Spinal cord (tissue), 10 donors: ENCODE data around the gene RPL35. TPM values are rescaled to one million over a fixed set of nuclear protein-coding genes. Genes with fewer than 3 reads are reported as not detected.
A peak's percentile ranks its signal among the peaks of the same experiment; 100 is the strongest.
"Not testable (repeated sequence)": the region's sequence is repeated elsewhere in the genome, so short reads cannot be mapped to it uniquely, and the experiment has no call there.

Experiments used
- DNase-seq, 6 donors: peaks; one replicate each; pipeline versions ENCODE4 v3.0.0 to v3.0.0-alpha.2; 2013 to 2015; ENCODE audit warnings: low spot score in 6 of 6, low read depth in 4 of 6
- H3K27ac ChIP-seq: one replicate; pipeline ENCODE4 v1.5.1; 2013; ENCODE audit warnings: low read depth, low read length, control low read depth
- H3K27me3 ChIP-seq: one replicate; pipeline ENCODE4 v1.6.1; 2013; ENCODE audit warnings: low read length; ENCODE audit not compliant: control insufficient read depth, insufficient read depth
- H3K36me3 ChIP-seq: one replicate; pipeline ENCODE4 v1.6.1; 2013; ENCODE audit warnings: low read length; ENCODE audit not compliant: control insufficient read depth, insufficient read depth
- H3K4me1 ChIP-seq: one replicate; pipeline ENCODE4 v1.6.1; 2013; ENCODE audit warnings: low read length; ENCODE audit not compliant: control insufficient read depth, insufficient read depth
- H3K4me3 ChIP-seq: one replicate; pipeline ENCODE4 v1.5.1; 2013; ENCODE audit warnings: low read depth, low read length, control low read depth
- H3K9me3 ChIP-seq: one replicate; pipeline ENCODE4 v1.6.1; 2013; ENCODE audit warnings: low read length; ENCODE audit not compliant: control insufficient read depth, insufficient read depth
- WGBS: methylation state at CpG from one replicate; pipeline ENCODE4 v1.1.5; 2013; ENCODE audit warnings: missing lambda C conversion rate; ENCODE audit not compliant: insufficient coverage; 5-methylcytosine and 5-hydroxymethylcytosine counted together
- polyA plus RNA-seq, 2 donors: library from polyadenylated mRNA; unstranded; fragments of 120-200 nt; gene quantifications; one replicate each; pipeline ENCODE4 v1.2.1, GENCODE V29; 2013; ENCODE audit not compliant: insufficient read length in 2 of 2
- total RNA-seq, 2 donors: library from RNA; depleted of rRNA in 1 of 2; stranded (reverse); fragments of 120-200 nt in 1 of 2; fragments of >200 nt in 1 of 2; gene quantifications; one replicate each; pipeline versions ENCODE4 v1.2.3 to v1.2.4, GENCODE V29; 2013 to 2014
- donor health status: healthy.

Gene RPL35
- total and polyA plus RNA-seq, 4 donors = 640 to 1,674 (median 834) TPM

- DNase-seq = no peak
- H3K4me3 ChIP-seq = no peak overlapping the region
- H3K36me3 ChIP-seq = no peaks in the 10 kb centered on the region
- H3K27me3 ChIP-seq = no peaks in the 10 kb centered on the region
- WGBS = 80% methylated on average over 10 of the region's 11 CpGs
- H3K27ac ChIP-seq = no peak overlapping the region
- H3K9me3 ChIP-seq = no peaks in the 10 kb centered on the region
- H3K4me1 ChIP-seq = peaks cover 12% of the 10 kb centered on the region
Observed at GRCh38 chr9:124843456-124844034, 18.2 kb downstream of the RPL35 start.

GRCh38 chr9:124841075-124841821, 20.5 kb downstream of the RPL35 start:
- no peaks in the 10 kb centered on the region for H3K27me3 ChIP-seq
- H3K36me3 ChIP-seq = no peaks in the 10 kb centered on the region
- peaks cover 12% of the 10 kb centered on the region for H3K4me1 ChIP-seq
- 79% methylated on average over 6 of the region's 14 CpGs for WGBS
- H3K9me3 ChIP-seq = no peaks in the 10 kb centered on the region
- no peak overlapping the region for H3K27ac ChIP-seq
- no peak overlapping the region for H3K4me3 ChIP-seq
- no peak for DNase-seq

GRCh38 chr9:124840300-124840833, 21.4 kb downstream of the RPL35 start:
- no peak overlapping the region for H3K27ac ChIP-seq

GRCh38 chr9:124839612-124840299, 22.0 kb downstream of the RPL35 start:
- WGBS = 70% methylated on average over 7 of the region's 12 CpGs
- H3K4me1 ChIP-seq = peaks cover 20% of the 10 kb centered on the region
- H3K9me3 ChIP-seq = no peaks in the 10 kb centered on the region
- no peaks in the 10 kb centered on the region for H3K27me3 ChIP-seq
- no peak overlapping the region for H3K27ac ChIP-seq
- DNase-seq = peak in 1 of 6 donors; percentile 37
- no peaks in the 10 kb centered on the region for H3K36me3 ChIP-seq
- no peak overlapping the region for H3K4me3 ChIP-seq

More at GRCh38 chr9:124840300-124840833, 21.4 kb downstream of the RPL35 start:
- H3K27me3 ChIP-seq = no peaks in the 10 kb centered on the region
- H3K36me3 ChIP-seq = no peaks in the 10 kb centered on the region
- H3K4me3 ChIP-seq = no peak overlapping the region
- peaks cover 14% of the 10 kb centered on the region for H3K4me1 ChIP-seq
- 69% methylated on average over 14 of the region's 18 CpGs for WGBS
- no peaks in the 10 kb centered on the region for H3K9me3 ChIP-seq
- no peak for DNase-seq

- H3K27me3 ChIP-seq, H3K36me3 ChIP-seq, H3K9me3 ChIP-seq, DNase-seq, H3K27ac ChIP-seq, H3K4me3 ChIP-seq: not testable (repeated sequence)
- WGBS = 82% methylated on average over 31 of the region's 52 CpGs
- H3K4me1 ChIP-seq = peaks cover 26% of the 10 kb centered on the region
Observed at GRCh38 chr9:124838567-124839275, 23.0 kb downstream of the RPL35 start.

GRCh38 chr9:124838132-124838531, 23.6 kb downstream of the RPL35 start:
- H3K4me1 ChIP-seq = peaks cover 26% of the 10 kb centered on the region
- no CpG with 5 or more reads among the region's 5 CpGs for WGBS
- H3K27me3 ChIP-seq, DNase-seq, H3K9me3 ChIP-seq, H3K36me3 ChIP-seq, H3K27ac ChIP-seq, H3K4me3 ChIP-seq: not testable (repeated sequence)

GRCh38 chr9:124835026-124835557, 26.7 kb downstream of the RPL35 start:
- peak overlapping the region; percentile 31 for H3K27ac ChIP-seq
- no peak overlapping the region for H3K4me3 ChIP-seq
- peaks cover 27% of the 10 kb centered on the region for H3K4me1 ChIP-seq
- no peaks in the 10 kb centered on the region for H3K27me3 ChIP-seq
- DNase-seq = peak in 3 of 6 donors; percentile 35 to 83 (median 74)
- WGBS = 47% methylated on average over 10 of the region's 13 CpGs
- H3K36me3 ChIP-seq = no peaks in the 10 kb centered on the region
- H3K9me3 ChIP-seq = no peaks in the 10 kb centered on the region

- Histone ChIP-seq H3K9me3 (no peaks in the 10 kb centered on the region), H3K4me3 (no peak overlapping the region), H3K27ac (peak overlapping the region; percentile 31), H3K36me3 (no peaks in the 10 kb centered on the region), H3K27me3 (no peaks in the 10 kb centered on the region), H3K4me1 (peaks cover 24% of the 10 kb centered on the region)
- 68% methylated on average over 6 of the region's 7 CpGs for WGBS
- DNase-seq = no peak
Observed at GRCh38 chr9:124834591-124834990, 27.2 kb downstream of the RPL35 start.
